KMS-11 (cell line): ENCODE measurements around the gene PLPP1.

Source experiments
- H2AFZ ChIP-seq: fragments of 200-600 bp; sonication (generic); 2 replicates; pipeline ENCODE4 v1.6.1; 2016; ENCODE audit warnings: antibody characterized with exemption, mixed run types, low read depth
- H3K27ac ChIP-seq: fragments of 200-600 bp; sonication (generic); 2 replicates; pipeline ENCODE4 v1.6.1; 2016; ENCODE audit warnings: mild to moderate bottlenecking, mixed run types
- H3K27me3 ChIP-seq: fragments of 200-600 bp; sonication (generic); 2 replicates; pipeline ENCODE4 v1.6.1; 2017; ENCODE audit warnings: mild to moderate bottlenecking, low read depth, mixed run types, moderate library complexity; ENCODE audit not compliant: insufficient read depth
- H3K36me3 ChIP-seq: fragments of 200-600 bp; sonication (generic); 2 replicates; pipeline ENCODE4 v1.6.1; 2017; ENCODE audit warnings: mild to moderate bottlenecking, mixed run types; ENCODE audit not compliant: insufficient read depth
- H3K4me1 ChIP-seq: fragments of 200-600 bp; sonication (generic); 2 replicates; pipeline ENCODE4 v1.6.1; 2016; ENCODE audit warnings: mild to moderate bottlenecking, low read depth, mixed run types; ENCODE audit not compliant: poor library complexity, severe bottlenecking
- H3K4me2 ChIP-seq: fragments of 200-600 bp; sonication (generic); 2 replicates; pipeline ENCODE4 v1.7.0; 2016; ENCODE audit warnings: mild to moderate bottlenecking, mixed run types
- H3K4me3 ChIP-seq: fragments of 200-600 bp; sonication (generic); IDR thresholded peaks from 2 replicates; pipeline ENCODE4 v1.6.1; 2017; ENCODE audit warnings: low read depth, low read length, mixed read lengths; ENCODE audit not compliant: insufficient read depth
- H3K79me2 ChIP-seq: fragments of 200-600 bp; sonication (generic); 2 replicates; pipeline ENCODE4 v1.6.1; 2016; ENCODE audit warnings: low read depth, mixed run types; ENCODE audit not compliant: insufficient read depth
- H3K9ac ChIP-seq: fragments of 200-600 bp; sonication (generic); 2 replicates; pipeline ENCODE4 v1.6.1; 2016; ENCODE audit warnings: mild to moderate bottlenecking, mixed run types
- H4K20me1 ChIP-seq: fragments of 200-600 bp; sonication (generic); 2 replicates; pipeline ENCODE4 v1.6.1; 2016; ENCODE audit warnings: mild to moderate bottlenecking, mixed run types; ENCODE audit not compliant: insufficient read depth
- TF ChIP-seq, protein P1 (sequence below): fragments of 200-600 bp; sonication (generic); conservative IDR thresholded peaks from 2 replicates; pipeline ENCODE4 v1.6.1; 2017; ENCODE audit warnings: low read depth, mild to moderate bottlenecking, antibody characterized with exemption, low read length, moderate library complexity, mixed read lengths

The PLPP1 gene

GRCh38 chr5:55511010-55511409 is 23.8 kb downstream of the PLPP1 start:
- Histone ChIP-seq H3K4me3 (no peak overlapping the region), H3K79me2 (no peaks in the 10 kb centered on the region), H3K36me3 (no peaks in the 10 kb centered on the region), H3K4me2 (no peak overlapping the region), H4K20me1 (no peaks in the 10 kb centered on the region), H3K27ac (no peak overlapping the region), H3K27me3 (no peaks in the 10 kb centered on the region), H3K4me1 (peaks cover 9% of the 10 kb centered on the region), H2AFZ (no peak overlapping the region), H3K9ac (no peak overlapping the region)
- TF ChIP-seq, protein P1, sequence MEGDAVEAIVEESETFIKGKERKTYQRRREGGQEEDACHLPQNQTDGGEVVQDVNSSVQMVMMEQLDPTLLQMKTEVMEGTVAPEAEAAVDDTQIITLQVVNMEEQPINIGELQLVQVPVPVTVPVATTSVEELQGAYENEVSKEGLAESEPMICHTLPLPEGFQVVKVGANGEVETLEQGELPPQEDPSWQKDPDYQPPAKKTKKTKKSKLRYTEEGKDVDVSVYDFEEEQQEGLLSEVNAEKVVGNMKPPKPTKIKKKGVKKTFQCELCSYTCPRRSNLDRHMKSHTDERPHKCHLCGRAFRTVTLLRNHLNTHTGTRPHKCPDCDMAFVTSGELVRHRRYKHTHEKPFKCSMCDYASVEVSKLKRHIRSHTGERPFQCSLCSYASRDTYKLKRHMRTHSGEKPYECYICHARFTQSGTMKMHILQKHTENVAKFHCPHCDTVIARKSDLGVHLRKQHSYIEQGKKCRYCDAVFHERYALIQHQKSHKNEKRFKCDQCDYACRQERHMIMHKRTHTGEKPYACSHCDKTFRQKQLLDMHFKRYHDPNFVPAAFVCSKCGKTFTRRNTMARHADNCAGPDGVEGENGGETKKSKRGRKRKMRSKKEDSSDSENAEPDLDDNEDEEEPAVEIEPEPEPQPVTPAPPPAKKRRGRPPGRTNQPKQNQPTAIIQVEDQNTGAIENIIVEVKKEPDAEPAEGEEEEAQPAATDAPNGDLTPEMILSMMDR, result no peak

DNA sequence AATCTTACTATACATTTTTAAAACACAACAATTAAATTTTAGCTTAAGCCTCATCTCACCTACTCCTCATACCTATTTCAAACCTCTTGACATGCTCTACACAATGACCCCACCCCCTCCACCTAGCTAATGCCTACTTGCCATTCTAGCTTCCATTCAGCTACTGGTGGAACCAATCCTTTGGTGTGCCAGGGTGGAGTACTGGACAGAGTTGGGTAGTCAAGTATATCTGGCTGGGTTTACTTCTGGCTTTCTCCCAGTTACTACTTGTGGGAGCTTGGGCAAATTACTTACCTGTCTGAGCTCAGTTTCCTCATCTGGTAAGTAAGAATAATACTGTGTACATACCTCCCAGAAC is 24.3 kb downstream of the PLPP1 start:
- no peaks in the 10 kb centered on the region for H3K27me3 ChIP-seq
- H3K79me2 ChIP-seq, result no peaks in the 10 kb centered on the region
- no peaks in the 10 kb centered on the region for H4K20me1 ChIP-seq
- TF ChIP-seq, protein P1, result no peak
- H3K27ac ChIP-seq, result no peak overlapping the region
- no peak overlapping the region for H3K9ac ChIP-seq
- no peak overlapping the region for H2AFZ ChIP-seq
- H3K4me1 ChIP-seq, result peaks cover 10% of the 10 kb centered on the region
- no peaks in the 10 kb centered on the region for H3K36me3 ChIP-seq
- H3K4me2 ChIP-seq, result no peak overlapping the region
- no peak overlapping the region for H3K4me3 ChIP-seq

DNA sequence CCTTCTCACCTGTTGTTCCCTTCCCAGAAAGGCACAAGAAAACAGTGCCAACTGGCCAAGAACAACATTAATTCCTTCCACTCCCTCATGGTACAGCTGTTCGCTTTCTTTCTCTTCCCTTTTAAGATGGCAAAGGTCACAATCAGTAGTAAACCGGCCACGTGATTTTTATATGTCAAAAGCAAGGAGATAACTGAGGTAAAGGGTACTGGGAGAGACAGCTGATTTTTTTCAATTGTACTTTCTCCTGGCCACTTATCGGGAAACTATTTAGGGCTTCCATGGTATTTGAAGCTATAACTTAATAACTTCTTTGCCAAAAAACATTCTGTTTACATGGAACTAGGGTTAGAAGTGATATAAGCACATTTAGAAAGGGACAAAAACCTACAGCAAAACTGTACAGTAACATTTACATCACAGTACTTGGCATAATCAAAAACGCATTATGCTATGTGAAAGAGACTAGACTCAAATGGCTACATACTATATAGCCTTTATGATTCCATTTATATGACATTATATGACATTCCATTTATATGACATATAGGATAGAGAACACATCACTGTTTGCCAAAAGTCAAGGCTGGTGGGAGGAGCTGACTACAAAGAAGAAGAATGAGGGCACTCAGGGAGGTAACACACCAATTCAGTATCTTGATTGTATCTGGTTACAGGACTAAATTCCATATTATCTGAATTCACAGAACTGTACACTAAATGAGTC is 24.8 kb downstream of the PLPP1 start:
- Histone ChIP-seq H3K27ac (no peak overlapping the region), H3K4me2 (no peak overlapping the region), H3K4me1 (peaks cover 10% of the 10 kb centered on the region), H3K36me3 (no peaks in the 10 kb centered on the region), H2AFZ (no peak overlapping the region), H3K4me3 (no peak overlapping the region), H4K20me1 (no peaks in the 10 kb centered on the region), H3K79me2 (no peaks in the 10 kb centered on the region), H3K9ac (no peak overlapping the region), H3K27me3 (no peaks in the 10 kb centered on the region)
- TF ChIP-seq, protein P1, result no peak

DNA sequence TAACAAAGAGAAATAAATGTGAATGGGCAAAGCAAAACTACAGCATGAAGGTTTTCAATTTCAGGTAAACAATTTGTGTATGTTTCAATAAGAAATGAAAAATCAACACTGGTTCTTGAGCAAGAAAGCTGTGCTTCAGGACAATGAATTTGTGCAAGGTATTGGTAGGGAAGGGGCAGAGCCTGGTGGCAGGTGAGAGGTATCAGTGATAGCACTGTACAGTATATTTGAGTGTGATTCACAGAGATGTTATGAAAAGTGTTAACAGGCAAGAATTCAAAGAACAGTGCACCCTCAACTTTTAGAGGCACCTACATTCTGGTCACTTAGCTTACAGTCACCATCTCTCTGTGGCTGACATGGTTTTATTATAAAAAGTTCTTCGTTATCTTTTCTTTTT is 25.7 kb downstream of the PLPP1 start:
- H3K4me2 ChIP-seq, result no peak overlapping the region
- no peak overlapping the region for H3K4me3 ChIP-seq
- H3K27me3 ChIP-seq, result no peaks in the 10 kb centered on the region
- H3K79me2 ChIP-seq, result no peaks in the 10 kb centered on the region
- no peak overlapping the region for H3K9ac ChIP-seq
- TF ChIP-seq, protein P1, result no peak
- no peak overlapping the region for H2AFZ ChIP-seq
- no peaks in the 10 kb centered on the region for H4K20me1 ChIP-seq
- H3K4me1 ChIP-seq, result peaks cover 10% of the 10 kb centered on the region
- no peak overlapping the region for H3K27ac ChIP-seq
- H3K36me3 ChIP-seq, result no peaks in the 10 kb centered on the region
